HL-60 (cell line): ENCODE data around the gene CDH2.

ENCODE experiments used
- DNase-seq, 2 experiments: peaks; one replicate each; pipeline ENCODE4 v3.0.0-alpha.2; 2010 to 2020; ENCODE audit warnings: low read depth in 1 of 2, low spot score in 1 of 2
- H3K27ac ChIP-seq: fragments of 250-450 bp; sonication (Bioruptor Pico); replicated peaks from 2 replicates; pipeline ENCODE4 v1.5.1; 2020; ENCODE audit warnings: mild to moderate bottlenecking, moderate library complexity
- H3K27me3 ChIP-seq: fragments of 250-450 bp; sonication (Bioruptor Pico); 2 replicates; pipeline ENCODE4 v1.5.1; 2021; ENCODE audit warnings: mild to moderate bottlenecking, moderate library complexity; ENCODE audit not compliant: insufficient read depth, poor library complexity, severe bottlenecking
- H3K4me3 ChIP-seq: replicated peaks from 2 replicates; pipeline ENCODE4 v1.5.1; 2011; ENCODE audit warnings: mild to moderate bottlenecking, control low read depth, low read length; ENCODE audit not compliant: insufficient read depth
- CTCF ChIP-seq: IDR thresholded peaks from one replicate; pipeline ENCODE4 v1.5.1; 2011; ENCODE audit warnings: low read length, control low read depth, inconsistent platforms; ENCODE audit not compliant: insufficient read depth
- GABPA ChIP-seq: IDR thresholded peaks from 2 replicates; pipeline ENCODE4 v1.6.1; 2012; ENCODE audit warnings: low read depth
- POLR2AphosphoS5 ChIP-seq: IDR thresholded peaks from 2 replicates; pipeline ENCODE4 v1.6.1; 2012; ENCODE audit warnings: low read depth
- REST ChIP-seq: IDR thresholded peaks from 2 replicates; pipeline ENCODE4 v1.6.1; 2012; ENCODE audit warnings: low read depth; ENCODE audit not compliant: insufficient replicate concordance
- SPI1 ChIP-seq: IDR thresholded peaks from 2 replicates; pipeline ENCODE4 v1.6.1; 2012; ENCODE audit warnings: low read depth, mild to moderate bottlenecking, borderline replicate concordance

CDH2 gene

DNA sequence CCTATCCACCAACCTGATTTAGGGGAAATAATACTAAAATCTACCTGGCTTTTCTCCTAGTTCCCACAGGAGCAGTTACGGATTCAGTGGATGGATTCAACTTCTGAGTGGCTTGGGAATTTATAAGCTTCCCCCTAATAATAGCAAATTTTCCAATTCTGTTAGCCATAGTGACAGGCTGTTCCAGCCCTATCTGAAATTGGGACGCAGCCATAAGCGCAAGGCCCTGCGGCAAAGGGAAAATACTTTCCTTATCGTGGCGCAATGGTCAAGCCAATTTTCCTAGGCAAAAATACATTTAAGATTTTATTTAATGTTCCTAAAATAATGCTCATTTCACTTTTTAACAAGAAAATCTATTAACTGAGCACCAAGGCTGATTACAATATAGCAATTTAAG is 49.7 kb downstream of the CDH2 start:
- no peak for DNase-seq
- H3K27ac ChIP-seq: no peak overlapping the region
- H3K27me3 ChIP-seq: no peaks in the 10 kb centered on the region
- TF ChIP-seq CTCF: no peak
- no peak overlapping the region for H3K4me3 ChIP-seq

GRCh38 chr18:28126768-28127167 is 50.2 kb downstream of the CDH2 start:
- Histone ChIP-seq H3K27ac (no peak overlapping the region), H3K4me3 (no peak overlapping the region), H3K27me3 (no peaks in the 10 kb centered on the region)
- TF ChIP-seq CTCF: no peak
- no peak for TF ChIP-seq GABPA
- no peak for TF ChIP-seq REST
- no peak for DNase-seq

DNA sequence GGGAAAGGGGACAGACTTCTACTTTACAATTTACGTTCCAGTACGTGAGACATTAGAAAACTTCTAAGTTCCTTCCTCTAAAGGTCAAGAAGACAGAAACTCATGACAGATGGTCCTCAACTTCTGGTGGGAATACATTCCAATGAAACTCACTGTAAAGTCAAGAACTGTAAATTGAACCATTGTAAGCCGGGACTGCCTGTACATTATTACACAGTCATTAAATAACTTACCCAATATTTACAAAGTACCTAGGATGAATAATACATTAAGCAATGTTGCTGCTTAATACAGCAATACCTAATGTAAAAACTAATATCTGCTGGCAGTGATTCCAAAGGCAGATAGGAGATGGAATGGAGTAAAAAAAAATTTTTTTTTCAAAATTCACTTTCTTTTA is 51.9 kb downstream of the CDH2 start:
- H3K4me3 ChIP-seq: no peak overlapping the region
- DNase-seq: no peak
- no peak for TF ChIP-seq REST
- no peak for TF ChIP-seq GABPA
- TF ChIP-seq SPI1: no peak
- TF ChIP-seq POLR2AphosphoS5: no peak
- no peak for TF ChIP-seq CTCF
- no peaks in the 10 kb centered on the region for H3K27me3 ChIP-seq
- H3K27ac ChIP-seq: no peak overlapping the region

GRCh38 chr18:28124131-28125029 is 52.5 kb downstream of the CDH2 start:
- DNase-seq: no peak
- Histone ChIP-seq H3K27me3 (no peaks in the 10 kb centered on the region), H3K4me3 (no peak overlapping the region), H3K27ac (no peak overlapping the region)
- TF ChIP-seq POLR2AphosphoS5 (no peak), GABPA (no peak), REST (no peak), SPI1 (no peak), CTCF (no peak)
